Mucosa of gallbladder (tissue), 1 donor: Measurements from ENCODE around the gene OPTC. TPM values are rescaled to one million over a fixed set of nuclear protein-coding genes. Genes with fewer than 3 reads are reported as not detected.

Experiments used
- DNase-seq: peaks from one replicate; pipeline ENCODE4 v3.0.0-alpha.2; 2020; ENCODE audit warnings: low spot score
- total RNA-seq: library from RNA; stranded (reverse); gene quantifications from one replicate; pipeline ENCODE4 v1.2.1, GENCODE V29; 2021
- donor health status: DM: no; HTN: no; CAD: no.

OPTC gene
- total RNA-seq, 1 donor from 2014 or later: not detected

GRCh38 chr1:203536575-203536974, 42.6 kb downstream of the OPTC start:
- no peak for DNase-seq

- DNase-seq: peak; percentile 74
Measured at GRCh38 chr1:203536980-203537455, 43.1 kb downstream of the OPTC start.

DNA sequence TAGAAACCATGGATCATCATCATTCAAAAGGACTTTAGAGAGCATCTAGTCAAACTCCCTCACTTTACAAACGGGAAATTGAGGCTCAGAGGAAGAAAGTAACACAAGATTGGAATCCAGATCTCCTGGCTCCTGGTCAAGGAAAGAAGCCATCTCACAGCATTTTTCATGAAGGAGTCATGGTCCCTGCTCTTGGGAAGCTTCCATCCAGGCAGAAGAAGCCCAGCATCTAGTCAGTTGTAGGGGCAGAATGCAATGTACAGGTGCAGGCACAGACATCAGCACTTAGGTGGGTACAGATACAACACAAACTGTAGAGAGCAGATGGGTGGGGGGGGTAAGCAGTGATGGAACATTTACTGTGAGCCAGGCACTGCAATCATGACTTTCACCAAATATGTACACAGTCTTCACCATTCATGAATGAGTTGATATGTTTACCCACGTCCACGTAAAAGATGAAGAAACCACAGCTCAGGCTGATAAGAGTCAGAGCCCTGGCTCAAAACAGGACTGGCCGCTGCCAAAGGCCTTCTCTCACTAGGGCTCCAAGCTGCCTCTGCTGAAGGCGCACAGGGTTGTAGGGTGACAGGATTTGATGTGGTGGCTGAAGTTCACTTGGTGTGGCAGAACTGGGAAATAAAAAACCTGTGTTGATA, 44.0 kb downstream of the OPTC start:
- peak; percentile 58 for DNase-seq

DNA sequence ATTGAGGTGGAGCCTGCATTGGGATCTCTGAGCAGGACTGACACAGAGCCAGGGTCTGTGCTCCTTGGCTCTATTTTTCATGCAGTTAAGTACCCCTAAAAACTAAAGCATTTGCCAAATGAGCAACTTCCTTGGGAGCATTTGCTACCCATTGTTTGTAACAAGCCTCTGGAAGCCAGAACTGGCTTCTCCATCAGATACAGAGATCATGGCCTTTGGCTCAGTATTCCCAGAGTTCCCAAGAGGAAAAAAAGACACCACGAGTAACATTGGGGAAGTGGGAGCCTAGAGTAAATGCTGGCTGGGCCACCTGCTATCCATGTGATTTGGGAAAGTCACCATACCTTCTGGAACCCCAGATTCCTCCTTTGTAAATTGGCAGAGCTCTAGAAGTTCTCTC, 44.8 kb downstream of the OPTC start:
- no peak for DNase-seq

- no peak for DNase-seq
Measured at GRCh38 chr1:203539831-203540546, 46.0 kb downstream of the OPTC start.

GRCh38 chr1:203544485-203544884, 50.5 kb downstream of the OPTC start:
- no peak for DNase-seq

DNA sequence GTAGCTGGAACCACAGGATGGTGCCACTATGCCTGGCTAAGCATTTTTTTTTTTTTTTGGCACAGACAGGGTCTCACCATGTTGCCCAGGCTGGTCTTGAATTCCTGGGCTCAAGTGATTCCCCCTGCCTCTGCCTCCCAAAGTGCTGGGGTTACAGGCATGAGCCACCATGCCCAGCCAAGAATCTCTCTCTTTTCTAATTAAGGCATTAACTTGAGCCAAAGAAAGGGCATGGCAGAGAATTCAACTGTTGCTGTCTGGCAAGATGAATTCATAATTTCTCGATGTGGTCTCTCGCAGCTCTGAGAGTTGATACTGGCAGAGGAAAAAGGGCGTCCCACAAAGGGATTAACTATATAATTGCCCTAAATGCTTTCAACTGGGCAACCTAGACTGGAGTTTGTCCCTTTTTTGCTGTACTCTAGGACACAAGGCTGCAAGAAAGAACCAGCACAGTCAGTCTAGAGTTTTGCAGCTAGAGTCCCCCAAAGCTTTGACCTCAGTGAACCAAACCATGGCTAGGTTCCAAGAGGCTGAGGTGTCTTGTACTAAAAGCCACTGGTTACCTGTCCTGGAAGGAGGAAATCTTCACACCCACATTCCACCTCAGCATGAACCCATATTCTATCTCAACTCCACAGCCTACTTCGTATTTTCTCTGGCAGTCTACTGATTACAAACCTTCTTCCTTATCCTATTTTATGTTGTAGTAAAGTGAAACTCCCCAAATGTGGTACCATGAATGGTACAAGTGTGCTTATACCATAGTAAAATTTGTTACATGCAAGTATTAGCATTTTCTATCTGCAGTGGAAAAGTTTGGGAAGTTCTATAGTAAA, 51.2 kb downstream of the OPTC start:
- DNase-seq: no peak

GRCh38 chr1:203546274-203546673, 52.3 kb downstream of the OPTC start:
- DNase-seq: no peak

- DNase-seq: no peak
Measured at GRCh38 chr1:203547147-203547546, 53.2 kb downstream of the OPTC start.

DNA sequence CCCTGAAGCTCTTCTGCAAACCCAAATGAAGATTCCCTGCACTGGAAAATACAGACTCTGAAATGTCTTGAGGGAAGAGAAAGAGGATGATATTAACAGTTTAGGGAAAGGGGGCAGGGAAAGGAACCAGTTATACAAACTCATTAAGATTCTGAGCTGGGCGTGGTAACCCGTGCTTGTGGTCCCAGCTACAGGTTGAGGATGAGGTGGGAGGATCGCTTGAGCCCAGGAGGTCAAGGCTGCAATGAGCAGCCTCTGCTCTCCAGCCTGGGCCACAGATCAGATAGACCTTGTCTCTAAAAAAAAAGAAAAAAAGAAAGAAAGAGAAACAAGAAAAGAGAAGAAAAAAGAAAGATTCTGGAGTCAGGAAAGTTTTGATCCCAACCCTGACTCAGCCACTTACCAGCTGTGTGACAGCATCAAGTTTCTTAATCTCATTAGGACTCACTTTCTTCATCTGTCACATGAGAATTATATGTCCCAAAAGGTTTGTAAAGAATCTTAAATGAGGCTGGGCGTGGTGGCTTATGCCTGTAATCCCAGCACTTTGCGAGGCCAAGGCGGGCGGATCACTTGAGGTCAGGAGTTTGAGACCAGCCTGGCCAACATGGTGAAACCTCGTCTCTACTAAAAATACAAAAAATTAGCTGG, 53.9 kb downstream of the OPTC start:
- no peak for DNase-seq

DNA sequence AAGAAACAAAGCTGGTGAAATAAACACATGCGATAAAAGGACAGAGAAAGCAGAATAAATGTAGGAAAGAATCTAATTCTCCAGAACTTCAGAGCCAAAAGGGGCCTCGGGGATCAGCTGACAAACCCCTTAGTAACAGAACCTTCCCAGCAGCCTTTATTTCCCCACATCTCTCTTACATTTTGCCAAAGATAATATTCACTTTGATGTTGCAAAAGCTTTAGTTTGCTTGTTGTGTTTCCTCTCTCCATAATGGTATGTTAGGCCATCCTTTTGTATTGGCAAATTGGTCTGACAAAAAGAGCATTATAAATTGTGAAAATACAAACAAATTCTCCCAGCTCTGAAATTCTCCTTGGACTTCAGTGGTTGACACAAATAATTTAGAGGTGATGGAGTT, 54.9 kb downstream of the OPTC start:
- no peak for DNase-seq

DNA sequence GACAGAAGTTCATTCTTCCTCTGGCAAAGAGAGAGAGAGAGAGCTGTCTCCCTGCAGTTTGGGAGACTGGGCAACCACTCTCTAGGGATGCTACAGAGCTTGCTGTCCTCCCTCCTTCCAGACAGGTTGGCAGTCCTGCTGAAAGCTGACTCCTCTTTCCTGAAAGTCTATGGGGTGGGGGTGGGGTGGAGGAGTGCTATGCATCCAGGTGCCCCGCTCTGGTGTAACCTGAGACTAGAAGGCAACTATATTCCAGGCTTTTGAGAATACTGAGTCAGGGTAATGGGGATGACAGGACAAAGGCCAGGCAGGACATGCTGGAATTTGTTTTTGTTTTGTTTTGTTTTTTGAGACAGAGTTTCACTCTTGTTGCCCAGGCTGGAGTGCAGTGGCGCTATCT, 55.4 kb downstream of the OPTC start:
- no peak for DNase-seq

DNA sequence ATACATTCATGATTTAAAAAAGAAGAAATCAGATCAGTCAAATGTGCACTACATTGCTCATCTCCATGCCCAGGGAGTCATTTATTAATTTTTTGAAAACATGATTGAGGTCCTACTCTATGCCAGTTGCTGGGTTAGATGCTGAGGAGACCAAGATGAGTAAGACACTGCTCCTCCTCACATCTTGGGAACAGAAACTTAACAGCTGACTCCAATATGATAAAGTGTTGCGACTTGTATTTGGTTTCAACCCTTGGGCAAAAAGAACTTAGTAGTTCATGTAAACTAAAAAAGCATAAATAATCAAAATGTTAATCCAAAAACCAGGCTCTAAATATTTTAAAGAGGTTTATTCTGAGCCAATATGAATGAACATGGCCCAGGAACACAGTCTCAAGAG, 56.9 kb downstream of the OPTC start:
- DNase-seq: no peak

- DNase-seq: no peak
Measured at GRCh38 chr1:203551550-203551949, 57.6 kb downstream of the OPTC start.

GRCh38 chr1:203553496-203553895, 59.5 kb downstream of the OPTC start:
- DNase-seq: no peak

GRCh38 chr1:203554071-203554470, 60.1 kb downstream of the OPTC start:
- DNase-seq: no peak

- DNase-seq: no peak
Measured at GRCh38 chr1:203555076-203555475, 61.1 kb downstream of the OPTC start.

DNA sequence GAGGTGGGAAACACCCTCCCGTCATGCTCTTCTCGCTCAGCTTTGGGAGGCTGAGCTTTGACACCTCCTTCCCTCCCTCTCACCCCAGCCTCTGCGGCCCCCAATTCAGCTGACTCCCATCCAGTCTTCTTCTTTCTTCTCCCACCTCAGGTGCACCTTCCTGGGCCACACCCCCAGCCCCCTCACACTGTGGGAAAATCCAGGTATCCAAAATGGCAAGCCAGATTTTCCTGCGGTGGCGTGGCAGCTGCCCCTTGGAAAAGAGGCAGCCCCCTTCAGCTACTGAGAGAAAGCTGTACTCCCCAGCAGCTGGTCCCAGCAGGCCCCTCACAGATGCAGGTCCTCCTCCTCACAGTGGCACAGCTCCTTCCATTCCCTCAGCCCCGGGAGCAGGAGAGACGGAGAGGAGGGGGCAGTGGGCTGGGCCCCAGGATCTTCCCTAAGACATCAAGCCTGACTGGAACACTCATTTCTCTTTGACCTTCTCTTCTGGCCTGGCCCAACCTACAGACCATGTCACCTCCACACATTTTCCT, 61.6 kb downstream of the OPTC start:
- no peak for DNase-seq

GRCh38 chr1:203556047-203556851, 62.3 kb downstream of the OPTC start:
- DNase-seq: no peak

GRCh38 chr1:203557390-203557789, 63.4 kb downstream of the OPTC start:
- peak; percentile 56 for DNase-seq
